ENCODE data around the gene CXorf65.

Gene CXorf65

GRCh38 chrX:71107245-71107644 lies 705 bp upstream of the CXorf65 start:
- DNase-seq (ENCODE audit: low read depth in 2 of 2): no peak

- no peak for DNase-seq (ENCODE audit: low read depth in 2 of 2)
Observed at GRCh38 chrX:71105628-71106027, 912 bp downstream of the CXorf65 start.

GRCh38 chrX:71103110-71103983 lies 3.2 kb downstream of the CXorf65 start:
- no peak for DNase-seq (ENCODE audit: low read depth in 2 of 2)

GRCh38 chrX:71102292-71102691 lies 4.2 kb downstream of the CXorf65 start:
- DNase-seq (ENCODE audit: low read depth in 2 of 2): no peak

GRCh38 chrX:71100581-71101505 lies 5.7 kb downstream of the CXorf65 start:
- no peak for DNase-seq (ENCODE audit: low read depth in 2 of 2)

GRCh38 chrX:71099736-71100135 lies 6.8 kb downstream of the CXorf65 start:
- no peak for DNase-seq (ENCODE audit: low read depth in 2 of 2)

GRCh38 chrX:71098951-71099506 lies 7.5 kb downstream of the CXorf65 start:
- no peak for DNase-seq (ENCODE audit: low read depth in 2 of 2)

GRCh38 chrX:71098302-71098701 lies 8.2 kb downstream of the CXorf65 start:
- peak; percentile 39 to 62 for DNase-seq (ENCODE audit: low read depth in 2 of 2)

- no peak for DNase-seq (ENCODE audit: low read depth in 2 of 2)
Observed at GRCh38 chrX:71096760-71097032, 9.8 kb downstream of the CXorf65 start.

GRCh38 chrX:71095981-71096759 lies 10.4 kb downstream of the CXorf65 start:
- no peak for DNase-seq (ENCODE audit: low read depth in 2 of 2)

GRCh38 chrX:71095555-71095980 lies 11.0 kb downstream of the CXorf65 start, which contains the start of gene FOXO4:
TSS of gene FOXO4 (plus strand) at chrX:71095851. CDS start at chrX:71096529, 678 bp downstream.
- DNase-seq (ENCODE audit: low read depth in 2 of 2): peak; percentile 64 to 79

- no peak for DNase-seq (ENCODE audit: low read depth in 2 of 2)
Observed at GRCh38 chrX:71095033-71095432, 11.5 kb downstream of the CXorf65 start.

GRCh38 chrX:71091263-71091662 lies 15.3 kb downstream of the CXorf65 start:
- DNase-seq (ENCODE audit: low read depth in 2 of 2): no peak

GRCh38 chrX:71085900-71086299 lies 20.6 kb downstream of the CXorf65 start:
- DNase-seq (ENCODE audit: low read depth in 2 of 2): no peak

- DNase-seq (ENCODE audit: low read depth in 2 of 2): no peak
Observed at GRCh38 chrX:71082822-71083221, 23.7 kb downstream of the CXorf65 start.

- DNase-seq (ENCODE audit: low read depth in 2 of 2): no peak
Observed at GRCh38 chrX:71082124-71082647, 24.4 kb downstream of the CXorf65 start.

- DNase-seq (ENCODE audit: low read depth in 2 of 2): no peak
Observed at GRCh38 chrX:71081330-71082123, 25.0 kb downstream of the CXorf65 start.

GRCh38 chrX:71070531-71070930 lies 36.0 kb downstream of the CXorf65 start:
- DNase-seq (ENCODE audit: low read depth in 2 of 2): no peak

- DNase-seq (ENCODE audit: low read depth in 2 of 2): peak; percentile 70 to 75
Observed at GRCh38 chrX:71068044-71068918, 38.3 kb downstream of the CXorf65 start, which contains the start of gene SNX12. TSS of gene SNX12 (minus strand) at chrX:71068334. CDS start at chrX:71068306, 28 bp downstream.
